Smooth muscle cell of trachea (primary cell): Measurements from ENCODE around the gene POGLUT2. TPM values are rescaled to one million over a fixed set of nuclear protein-coding genes. Genes with fewer than 3 reads are reported as not detected.

Experiments
- total RNA-seq: library from RNA; depleted of rRNA; stranded (reverse); fragments of >200 nt; gene quantifications from 2 replicates; pipeline ENCODE4 v1.2.1, GENCODE V29; 2014

POGLUT2 gene
- 10.0 and 13.6 TPM in 2 replicates for total RNA-seq

GRCh38 chr13:102798581-102799425, at the start of gene POGLUT2, which contains the start of gene BIVM:
POGLUT2 (minus strand) TSS chr13:102798976; CDS start chr13:102798670, 306 bp downstream.
BIVM (plus strand) TSS chr13:102799119; CDS start chr13:102807268, 8,149 bp downstream.

DNA sequence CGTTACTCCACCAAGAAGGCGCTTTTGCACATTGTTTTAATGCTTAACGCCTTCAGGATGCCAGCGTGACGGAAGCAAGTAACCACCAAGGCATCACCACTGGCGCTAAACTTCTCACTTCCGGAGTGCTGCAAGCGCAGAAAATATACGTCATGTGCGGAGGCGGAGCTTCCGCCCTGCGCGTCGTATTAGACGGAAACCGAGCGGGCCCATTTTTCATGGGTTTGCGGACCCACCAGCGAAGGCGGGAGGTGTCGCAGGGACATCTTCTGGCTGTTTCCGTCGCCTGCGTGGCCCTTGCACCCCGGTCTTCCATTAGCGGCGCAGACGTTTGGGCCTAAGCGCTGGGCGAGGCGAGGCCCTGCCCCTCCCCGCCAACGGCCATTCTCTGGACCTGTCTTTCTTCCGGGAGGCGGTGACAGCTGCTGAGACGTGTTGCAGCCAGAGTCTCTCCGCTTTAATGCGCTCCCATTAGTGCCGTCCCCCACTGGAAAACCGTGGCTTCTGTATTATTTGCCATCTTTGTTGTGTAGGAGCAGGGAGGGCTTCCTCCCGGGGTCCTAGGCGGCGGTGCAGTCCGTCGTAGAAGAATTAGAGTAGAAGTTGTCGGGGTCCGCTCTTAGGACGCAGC, 47.0 kb upstream of the POGLUT2 start, which contains the start of gene ERCC5:
Gene ERCC5 (plus strand): TSS at position 403 of the 631 bp plus-strand sequence. CDS start 235 bp downstream, outside the sequence.

GRCh38 chr13:102773441-102774213, 25.1 kb downstream of the POGLUT2 start, which contains the start of gene TEX30:
TEX30 (minus strand) TSS chr13:102773786; CDS start chr13:102770026, 3,760 bp downstream.

Other genes starting within 250 kb of the POGLUT2 start
- 55.9 and 87.7 TPM in 2 replicates for gene TPP2, start 202.0 kb downstream of the POGLUT2 start, total RNA-seq
- not detected in 2 replicates for gene METTL21C, start 103.9 kb downstream of the POGLUT2 start, total RNA-seq
- 6.0 and 16.7 TPM in 2 replicates for gene TEX30, start 25.2 kb downstream of the POGLUT2 start, total RNA-seq
- 25.5 and 27.1 TPM in 2 replicates for gene BIVM, start 143 bp upstream of the POGLUT2 start, total RNA-seq
- 68.8 and 80.6 TPM in 2 replicates for gene ERCC5, start 47.1 kb upstream of the POGLUT2 start, total RNA-seq